ENCODE measurements around the gene SLC15A2.
"Not testable (repeated sequence)": the region's sequence is repeated elsewhere in the genome, so short reads cannot be mapped to it uniquely, and the experiment has no call there.

SLC15A2 gene

DNA sequence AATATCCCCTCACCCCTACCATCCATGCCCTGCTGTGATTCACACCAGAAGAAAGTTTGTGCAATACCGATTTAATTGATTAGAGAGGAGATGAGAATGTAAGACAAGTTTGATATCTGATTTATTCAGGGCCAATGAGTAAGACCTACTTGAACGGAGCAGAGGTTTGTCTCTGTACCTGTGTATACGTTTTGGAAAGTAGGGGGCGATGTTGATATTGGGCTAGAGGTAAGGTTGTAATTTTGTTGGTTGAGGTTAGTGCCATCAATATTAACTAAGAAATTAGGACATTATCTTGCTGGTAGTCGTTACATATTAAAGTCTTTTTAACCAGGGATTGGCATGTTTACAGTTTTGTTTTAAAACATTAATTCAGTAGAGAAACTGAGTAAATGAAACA, 38.6 kb upstream of the SLC15A2 start:
- Histone ChIP-seq H3K9ac (ENCODE audit: low read length) (no peak overlapping the region), H4K20me1 (ENCODE audit: insufficient read depth, low read length) (no peaks in the 10 kb centered on the region), H3K4me2 (ENCODE audit: low read length) (no peak overlapping the region), H3K27ac (ENCODE audit: low read depth, low read length, poor library complexity, severe bottlenecking) (no peak overlapping the region), H3K9me3 (ENCODE audit: low read length) (no peaks in the 10 kb centered on the region), H3K36me3 (ENCODE audit: insufficient read depth, low read length) (peaks cover 39% of the 10 kb centered on the region), H3F3A (ENCODE audit: insufficient read depth, low read length) (no peaks in the 10 kb centered on the region), H3K4me3 (ENCODE audit: low read depth, low read length, poor library complexity, severe bottlenecking) (no peak overlapping the region), H3K9me2 (ENCODE audit: low read depth, low read length) (no peaks in the 10 kb centered on the region), H3K79me2 (ENCODE audit: insufficient read depth, low read length) (peaks cover 7% of the 10 kb centered on the region; the same call in 1 of the 2 replicates), H3K4me1 (ENCODE audit: insufficient read depth, low read length, severe bottlenecking) (no peaks in the 10 kb centered on the region), H3K27me3 (ENCODE audit: insufficient read depth, low read length) (no peaks in the 10 kb centered on the region), H2AFZ (ENCODE audit: low read length) (no peak overlapping the region)
- TF ChIP-seq EZH2 (IDR thresholded peaks at IDR 0.05; ENCODE audit: borderline replicate concordance, low read length): no peak
- TF ChIP-seq, protein P1, sequence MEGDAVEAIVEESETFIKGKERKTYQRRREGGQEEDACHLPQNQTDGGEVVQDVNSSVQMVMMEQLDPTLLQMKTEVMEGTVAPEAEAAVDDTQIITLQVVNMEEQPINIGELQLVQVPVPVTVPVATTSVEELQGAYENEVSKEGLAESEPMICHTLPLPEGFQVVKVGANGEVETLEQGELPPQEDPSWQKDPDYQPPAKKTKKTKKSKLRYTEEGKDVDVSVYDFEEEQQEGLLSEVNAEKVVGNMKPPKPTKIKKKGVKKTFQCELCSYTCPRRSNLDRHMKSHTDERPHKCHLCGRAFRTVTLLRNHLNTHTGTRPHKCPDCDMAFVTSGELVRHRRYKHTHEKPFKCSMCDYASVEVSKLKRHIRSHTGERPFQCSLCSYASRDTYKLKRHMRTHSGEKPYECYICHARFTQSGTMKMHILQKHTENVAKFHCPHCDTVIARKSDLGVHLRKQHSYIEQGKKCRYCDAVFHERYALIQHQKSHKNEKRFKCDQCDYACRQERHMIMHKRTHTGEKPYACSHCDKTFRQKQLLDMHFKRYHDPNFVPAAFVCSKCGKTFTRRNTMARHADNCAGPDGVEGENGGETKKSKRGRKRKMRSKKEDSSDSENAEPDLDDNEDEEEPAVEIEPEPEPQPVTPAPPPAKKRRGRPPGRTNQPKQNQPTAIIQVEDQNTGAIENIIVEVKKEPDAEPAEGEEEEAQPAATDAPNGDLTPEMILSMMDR (IDR thresholded peaks at IDR 0.05; ENCODE audit: low read length): peak; percentile 75

GRCh38 chr3:121857778-121858177, 36.4 kb upstream of the SLC15A2 start:
- not testable (repeated sequence) for H3K79me2 ChIP-seq (ENCODE audit: insufficient read depth, low read length); H4K20me1 ChIP-seq (ENCODE audit: insufficient read depth, low read length); H3K9me3 ChIP-seq (ENCODE audit: low read length); H3F3A ChIP-seq (ENCODE audit: insufficient read depth, low read length); H3K9me2 ChIP-seq (ENCODE audit: low read depth, low read length); H3K4me3 ChIP-seq (ENCODE audit: low read depth, low read length, poor library complexity, severe bottlenecking); H3K4me1 ChIP-seq (ENCODE audit: insufficient read depth, low read length, severe bottlenecking); H2AFZ ChIP-seq (ENCODE audit: low read length); H3K27me3 ChIP-seq (ENCODE audit: insufficient read depth, low read length); H3K4me2 ChIP-seq (ENCODE audit: low read length); H3K27ac ChIP-seq (ENCODE audit: low read depth, low read length, poor library complexity, severe bottlenecking); H3K9ac ChIP-seq (ENCODE audit: low read length)
- peaks cover 34% of the 10 kb centered on the region for H3K36me3 ChIP-seq (ENCODE audit: insufficient read depth, low read length)

GRCh38 chr3:121863247-121863646, 31.0 kb upstream of the SLC15A2 start:
- not testable (repeated sequence) for H3K4me1 ChIP-seq (ENCODE audit: insufficient read depth, low read length, severe bottlenecking); H3K79me2 ChIP-seq (ENCODE audit: insufficient read depth, low read length); H3K4me3 ChIP-seq (ENCODE audit: low read depth, low read length, poor library complexity, severe bottlenecking); H3K27ac ChIP-seq (ENCODE audit: low read depth, low read length, poor library complexity, severe bottlenecking); H3K9ac ChIP-seq (ENCODE audit: low read length); H4K20me1 ChIP-seq (ENCODE audit: insufficient read depth, low read length); H3K9me2 ChIP-seq (ENCODE audit: low read depth, low read length); H3K4me2 ChIP-seq (ENCODE audit: low read length); H3K9me3 ChIP-seq (ENCODE audit: low read length); H3F3A ChIP-seq (ENCODE audit: insufficient read depth, low read length); H2AFZ ChIP-seq (ENCODE audit: low read length); H3K27me3 ChIP-seq (ENCODE audit: insufficient read depth, low read length)
- peaks cover 44% of the 10 kb centered on the region for H3K36me3 ChIP-seq (ENCODE audit: insufficient read depth, low read length)

DNA sequence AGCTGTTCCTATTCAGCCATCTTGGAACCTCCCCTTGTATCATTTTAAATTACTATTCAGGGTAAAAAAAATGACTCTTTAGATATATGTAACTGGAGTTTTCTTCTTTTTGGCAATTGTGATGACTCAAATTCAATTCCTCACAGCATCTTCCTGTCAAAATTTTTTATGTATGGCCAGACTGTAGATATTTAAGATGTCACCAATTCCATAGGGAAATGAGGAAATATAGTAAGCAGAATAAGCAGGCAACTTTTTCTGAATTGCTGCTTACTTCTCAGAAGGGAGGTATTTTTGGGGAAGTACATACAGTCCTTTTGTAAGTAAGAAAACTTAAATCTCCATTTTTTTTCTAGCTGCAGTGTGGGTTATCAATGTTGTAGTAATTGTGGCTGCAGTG, 30.4 kb upstream of the SLC15A2 start:
- peaks cover 43% of the 10 kb centered on the region for H3K36me3 ChIP-seq (ENCODE audit: insufficient read depth, low read length)
- H3F3A ChIP-seq (ENCODE audit: insufficient read depth, low read length): no peaks in the 10 kb centered on the region
- no peak overlapping the region for H3K9ac ChIP-seq (ENCODE audit: low read length)
- no peak overlapping the region for H2AFZ ChIP-seq (ENCODE audit: low read length)
- no peak for TF ChIP-seq EZH2 (IDR thresholded peaks at IDR 0.05; ENCODE audit: borderline replicate concordance, low read length)
- TF ChIP-seq, protein P1 (IDR thresholded peaks at IDR 0.05; ENCODE audit: low read length): no peak
- H3K4me1 ChIP-seq (ENCODE audit: insufficient read depth, low read length, severe bottlenecking): no peaks in the 10 kb centered on the region
- no peaks in the 10 kb centered on the region for H3K27me3 ChIP-seq (ENCODE audit: insufficient read depth, low read length)
- no peaks in the 10 kb centered on the region for H3K9me3 ChIP-seq (ENCODE audit: low read length)
- H3K9me2 ChIP-seq (ENCODE audit: low read depth, low read length): no peaks in the 10 kb centered on the region
- H3K27ac ChIP-seq (ENCODE audit: low read depth, low read length, poor library complexity, severe bottlenecking): no peak overlapping the region
- no peaks in the 10 kb centered on the region for H3K79me2 ChIP-seq (ENCODE audit: insufficient read depth, low read length)
- no peak overlapping the region for H3K4me2 ChIP-seq (ENCODE audit: low read length)
- H3K4me3 ChIP-seq (ENCODE audit: low read depth, low read length, poor library complexity, severe bottlenecking): no peak overlapping the region
- no peaks in the 10 kb centered on the region for H4K20me1 ChIP-seq (ENCODE audit: insufficient read depth, low read length)

Data from OCI-LY1 (cell line).